ENCODE measurements around the gene PARK7. TPM values are rescaled to one million over a fixed set of nuclear protein-coding genes. Genes with fewer than 3 reads are reported as not detected.
A peak's percentile ranks its signal among the peaks of the same experiment; 100 is the strongest.

The PARK7 gene
- polyA plus RNA-seq, 12 donors, result 238 to 336 (median 303) TPM; not detected in 1

GRCh38 chr1:7975212-7975865 is 13.8 kb downstream of the PARK7 start:
- DNase-seq, result peak; percentile 25

GRCh38 chr1:7980984-7981383 is 19.5 kb downstream of the PARK7 start:
- DNase-seq, result no peak

DNA sequence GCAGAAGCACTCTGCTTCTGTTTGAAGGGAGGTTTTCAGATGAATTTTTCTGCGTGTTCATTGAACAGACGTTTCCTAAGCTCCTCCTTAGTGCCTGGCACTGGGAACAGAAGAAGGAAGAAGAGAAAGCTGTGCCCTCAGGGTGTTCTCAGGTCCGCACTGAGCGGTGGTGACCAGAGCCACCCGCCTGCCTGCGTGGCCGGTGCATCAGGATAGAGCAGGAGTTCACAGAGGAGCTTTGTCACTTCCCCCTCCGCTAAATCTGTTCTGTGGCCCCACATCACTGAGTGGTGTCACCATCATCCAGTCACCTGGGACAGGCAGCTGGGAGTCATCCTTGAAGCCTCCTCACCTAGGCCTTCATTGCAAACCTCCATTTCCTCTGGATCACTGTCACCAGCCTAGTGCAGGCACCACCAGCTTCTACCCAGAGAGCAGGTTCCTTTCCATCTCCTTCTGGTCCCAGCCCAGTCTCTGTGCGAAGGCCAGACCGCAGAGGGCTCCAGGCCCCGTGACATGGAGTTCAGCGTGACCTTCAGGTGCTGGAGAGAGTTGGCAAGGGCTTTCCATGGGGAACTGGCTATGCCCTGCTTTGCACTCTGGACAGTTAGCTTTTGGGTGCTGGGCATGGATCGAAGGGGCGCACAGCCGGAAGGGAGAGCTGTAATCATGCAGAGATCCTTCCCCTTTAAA is 21.7 kb downstream of the PARK7 start:
- no peak for DNase-seq

GRCh38 chr1:7984811-7985210 is 23.3 kb downstream of the PARK7 start:
- DNase-seq, result no peak

GRCh38 chr1:7985851-7986612 is 24.5 kb downstream of the PARK7 start:
- no peak for DNase-seq

DNA sequence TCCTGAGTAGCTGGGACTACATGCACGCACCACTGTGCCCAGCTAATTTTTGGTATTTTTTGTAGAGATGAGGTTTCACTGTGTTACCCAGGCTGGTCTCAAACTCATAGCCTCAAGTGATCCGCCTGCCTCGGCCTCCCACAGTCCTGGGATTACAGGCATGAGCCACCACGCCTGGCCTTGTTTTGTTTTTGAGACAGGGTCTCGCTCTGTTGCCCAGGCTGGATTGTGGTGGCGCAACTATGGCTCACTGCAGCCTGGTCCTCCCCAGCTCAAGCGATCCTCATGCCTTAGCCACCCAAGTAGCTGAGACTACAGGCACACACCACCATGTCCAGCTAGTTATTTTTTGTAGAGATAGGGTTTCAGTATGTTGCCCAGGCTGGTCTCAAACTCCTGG is 26.0 kb downstream of the PARK7 start:
- DNase-seq, result no peak

GRCh38 chr1:7988576-7988975 is 27.1 kb downstream of the PARK7 start:
- no peak for DNase-seq

DNA sequence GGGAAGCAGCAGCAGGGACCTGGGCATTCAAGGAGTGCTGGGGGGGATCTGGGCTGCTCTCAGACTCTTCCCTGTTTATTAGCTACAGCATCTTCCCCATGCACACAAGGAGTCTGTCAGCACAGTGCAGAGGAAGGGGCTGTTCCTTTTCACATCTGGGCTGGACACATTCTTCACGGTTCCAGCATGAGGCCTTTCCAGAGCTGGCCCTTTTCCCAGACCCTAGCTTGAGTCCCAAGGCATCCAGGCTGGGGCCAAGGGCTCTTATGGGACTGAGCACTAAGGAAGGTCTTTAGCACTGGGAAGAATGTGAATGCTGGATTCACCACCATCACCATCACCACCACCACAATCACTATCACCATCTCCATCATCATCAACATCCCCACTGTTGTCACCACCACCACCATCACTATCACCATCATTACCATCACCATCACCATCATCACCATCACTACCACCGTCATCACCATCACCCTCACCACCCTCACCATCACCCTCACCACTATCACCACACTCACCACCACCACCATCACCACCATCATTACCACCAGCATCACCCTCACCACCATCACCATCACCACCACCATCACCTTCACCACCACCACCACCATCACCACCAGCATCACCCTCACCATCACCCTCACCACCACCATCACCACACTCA is 28.4 kb downstream of the PARK7 start:
- no peak for DNase-seq

GRCh38 chr1:7991504-7992440 is 30.3 kb downstream of the PARK7 start:
- DNase-seq, result no peak

DNA sequence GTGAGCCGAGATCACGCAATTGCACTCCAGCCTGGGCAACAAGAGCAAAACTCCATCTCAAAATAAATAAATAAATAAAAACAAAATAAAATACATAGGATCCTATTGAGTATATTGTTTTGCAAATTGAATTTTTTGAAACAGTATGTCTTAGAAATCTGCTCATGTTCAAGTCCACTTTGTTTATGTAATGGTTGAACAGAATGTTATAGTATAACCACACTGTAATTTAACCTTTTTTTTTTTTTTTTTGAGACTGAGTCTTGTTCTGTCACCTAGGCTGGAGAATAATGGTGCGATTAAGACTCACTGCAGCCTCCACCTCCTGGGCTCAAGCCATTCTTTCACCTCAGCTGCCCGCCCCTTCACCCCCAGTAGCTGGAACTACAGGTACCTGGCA is 31.4 kb downstream of the PARK7 start:
- no peak for DNase-seq

DNA sequence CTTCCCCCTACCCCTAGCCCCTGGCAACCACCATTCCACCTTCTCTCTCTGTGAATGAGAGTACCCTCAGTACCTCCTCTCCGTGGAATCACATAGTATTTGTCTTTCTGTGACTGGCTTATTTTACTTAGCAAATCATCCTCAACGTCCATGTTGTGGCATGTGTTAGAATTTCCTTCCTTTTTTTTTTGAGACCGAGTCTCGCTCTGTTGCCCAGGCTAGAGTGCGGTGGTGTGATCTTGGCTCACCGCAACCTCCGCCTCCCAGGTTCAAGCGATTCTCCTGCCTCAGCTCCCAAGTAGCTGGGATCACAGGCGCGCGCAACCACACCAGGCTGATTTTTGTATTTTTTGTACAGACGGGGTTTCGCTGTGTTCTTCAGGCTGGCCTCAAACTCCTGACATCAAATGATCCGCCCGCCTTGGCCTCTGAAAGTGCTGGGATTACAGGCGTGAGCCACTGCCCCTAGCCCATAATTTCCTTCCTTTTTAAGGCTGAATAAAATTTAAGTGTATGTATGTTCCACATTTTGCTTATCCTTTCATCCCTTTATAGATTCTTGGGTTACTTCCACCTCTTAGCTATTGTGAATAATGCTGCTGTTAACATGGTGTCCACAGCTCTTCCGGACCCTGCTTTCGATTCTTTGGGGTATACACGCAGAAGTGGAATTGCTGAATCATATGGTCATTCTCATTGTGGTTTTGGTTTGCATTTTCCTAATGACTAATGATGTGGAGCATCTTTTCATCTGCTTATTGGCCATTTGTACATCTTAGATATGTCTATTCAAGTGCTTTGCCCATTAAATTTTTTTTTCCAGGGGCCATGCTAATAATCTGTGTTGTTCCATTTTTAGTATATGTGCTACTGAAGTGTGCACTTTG is 32.3 kb downstream of the PARK7 start:
- DNase-seq, result no peak

DNA sequence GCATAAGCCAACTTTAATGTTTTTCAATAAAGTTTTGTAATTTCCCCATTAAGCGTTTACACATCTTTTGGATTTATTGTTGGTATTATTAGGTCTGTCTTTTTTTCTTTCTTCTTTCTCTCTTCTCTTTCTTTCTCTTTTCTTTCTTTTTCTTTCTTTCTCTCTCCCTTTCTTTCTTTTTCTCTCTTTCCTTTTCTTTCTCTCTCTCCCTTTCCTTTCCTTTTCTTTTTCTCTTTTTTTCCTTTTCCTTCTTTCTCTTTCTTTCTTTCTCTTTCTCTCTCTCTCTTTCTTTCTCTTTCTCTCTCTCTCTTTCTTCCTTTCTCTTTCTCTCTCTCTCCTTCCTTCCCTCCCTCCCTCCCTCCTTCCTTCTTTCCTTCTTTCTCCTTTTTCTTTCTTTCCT is 33.3 kb downstream of the PARK7 start:
- no peak for DNase-seq

- DNase-seq, result no peak
These were observed 33.9 kb downstream of the PARK7 start for GRCh38 chr1:7995437-7995836.

DNA sequence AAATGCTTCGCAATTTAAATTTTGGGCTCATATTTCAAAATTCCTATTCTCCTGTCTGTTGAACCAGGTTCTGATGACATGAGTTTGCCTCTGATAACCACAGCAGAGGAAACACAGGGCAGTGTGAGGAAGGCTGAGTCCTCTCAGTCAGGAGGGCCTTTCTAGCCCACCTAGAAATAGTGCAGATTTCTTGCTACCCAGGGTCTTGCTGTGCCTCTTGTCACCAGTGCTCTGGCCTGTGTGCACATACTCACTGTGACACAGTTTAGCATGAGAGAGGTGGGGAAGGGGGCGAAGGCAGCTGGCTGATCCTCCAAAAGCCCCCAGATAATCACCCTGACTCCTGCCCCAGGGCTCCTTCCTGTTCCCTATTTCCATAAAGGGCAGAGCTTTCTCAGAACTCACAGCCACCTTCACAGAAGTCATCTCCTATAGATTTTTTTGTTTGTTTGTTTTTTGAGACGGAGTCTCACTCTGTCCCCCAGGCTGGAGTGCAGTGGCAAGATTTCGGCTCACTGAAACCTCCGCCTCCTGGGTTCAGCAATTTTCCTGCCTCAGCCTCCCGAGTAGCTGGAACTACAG is 40.9 kb downstream of the PARK7 start:
- DNase-seq, result no peak

- no peak for DNase-seq
These were observed 41.4 kb downstream of the PARK7 start for GRCh38 chr1:8002921-8003320.

GRCh38 chr1:8003438-8004112 is 42.1 kb downstream of the PARK7 start:
- no peak for DNase-seq

- no peak for DNase-seq
These were observed 42.7 kb downstream of the PARK7 start for GRCh38 chr1:8004113-8004802.

DNA sequence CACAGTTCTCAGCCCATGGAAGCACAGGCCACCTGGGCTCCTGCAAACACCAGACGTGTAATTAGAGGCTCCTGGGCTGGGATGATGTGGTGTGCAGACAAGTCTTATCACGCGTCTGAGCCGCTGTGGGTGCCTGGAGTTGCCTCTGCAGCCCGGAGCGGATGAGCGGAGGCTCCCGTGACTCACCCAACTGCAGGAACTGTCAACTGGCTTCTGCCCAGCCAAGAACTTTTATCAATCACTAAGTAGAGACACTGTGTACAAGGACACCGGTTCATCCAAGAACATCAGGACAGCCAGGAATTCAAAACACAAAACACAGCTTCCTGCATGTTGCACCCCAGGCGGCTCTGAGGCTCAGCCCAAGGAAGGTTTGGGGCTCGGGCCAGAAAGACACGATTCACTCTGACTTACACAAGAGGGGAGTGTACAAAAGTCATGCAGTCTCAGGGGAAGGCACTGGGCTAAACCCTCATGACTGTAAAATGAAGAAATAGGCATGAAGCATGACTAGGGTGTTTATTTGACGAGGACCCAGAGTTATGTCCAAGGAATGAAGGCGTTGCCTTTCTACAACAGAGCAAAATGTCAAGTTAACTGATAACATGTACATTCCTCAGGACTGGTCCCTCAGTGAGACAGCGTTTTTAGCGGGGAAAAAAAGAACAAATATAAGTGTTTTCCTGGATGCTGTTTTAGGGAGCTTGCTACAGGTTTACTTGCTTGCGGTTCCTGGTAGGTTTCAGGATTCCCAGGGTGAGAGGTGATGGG is 43.5 kb downstream of the PARK7 start:
- peak; percentile 57 for DNase-seq

Measured in muscle of arm (tissue), 12 donors.